Smooth muscle cell (in vitro differentiated cells): ENCODE measurements around the gene SMYD3. TPM values are rescaled to one million over a fixed set of nuclear protein-coding genes. Genes with fewer than 3 reads are reported as not detected.

Experiments
- DNase-seq: peaks from one replicate; lab custom pipeline; 2025; ENCODE audit not compliant: unreplicated experiment; lab: John Stamatoyannopoulos, UW
- H2AFZ ChIP-seq: fragments of 200-600 bp; sonication (generic); 2 replicates; pipeline ENCODE4 v1.6.0; 2016; ENCODE audit warnings: antibody characterized with exemption, low read depth, mild to moderate bottlenecking
- H3F3A ChIP-seq: fragments of 200-600 bp; sonication (generic); 2 replicates; pipeline ENCODE4 v1.6.0; 2017; ENCODE audit warnings: antibody characterized with exemption, low read depth
- H3K27ac ChIP-seq: fragments of 200-600 bp; sonication (generic); 2 replicates; pipeline ENCODE4 v1.5.1; 2016; ENCODE audit warnings: low read depth, mild to moderate bottlenecking
- H3K27me3 ChIP-seq: fragments of 200-600 bp; sonication (generic); 2 replicates; pipeline ENCODE4 v1.6.1; 2016; ENCODE audit warnings: low read depth, mild to moderate bottlenecking
- H3K36me3 ChIP-seq: fragments of 200-600 bp; sonication (generic); 2 replicates; pipeline ENCODE4 v1.5.1; 2016; ENCODE audit warnings: low read depth
- H3K4me1 ChIP-seq: fragments of 200-600 bp; sonication (generic); 2 replicates; pipeline ENCODE4 v1.5.1; 2016; ENCODE audit warnings: low read depth
- H3K4me2 ChIP-seq: fragments of 200-600 bp; sonication (generic); 2 replicates; pipeline ENCODE4 v1.6.0; 2016; ENCODE audit warnings: mild to moderate bottlenecking
- H3K4me3 ChIP-seq: fragments of 200-600 bp; sonication (generic); 2 replicates; pipeline ENCODE4 v1.5.1; 2016; ENCODE audit warnings: mild to moderate bottlenecking
- H3K79me2 ChIP-seq: fragments of 200-600 bp; sonication (generic); 2 replicates; pipeline ENCODE4 v1.6.0; 2016; ENCODE audit warnings: low read depth, mild to moderate bottlenecking
- H3K9ac ChIP-seq: fragments of 200-600 bp; sonication (generic); 2 replicates; pipeline ENCODE4 v1.6.0; 2016; ENCODE audit warnings: low read depth
- H3K9me3 ChIP-seq: fragments of 200-600 bp; sonication (generic); replicated peaks from 2 replicates; pipeline ENCODE4 v1.5.1; 2016; ENCODE audit warnings: low read depth
- H4K20me1 ChIP-seq: fragments of 200-600 bp; sonication (generic); 2 replicates; pipeline ENCODE4 v1.6.0; 2016; ENCODE audit warnings: low read depth
- WGBS: methylation state at CpG from one replicate; pipeline ENCODE4 v1.1.7; 2016; ENCODE audit warnings: low lambda C conversion rate; 5-methylcytosine and 5-hydroxymethylcytosine counted together
- polyA plus RNA-seq: library from polyadenylated mRNA; unstranded; fragments of >200 nt; fragmentation: Nextera tagmentation; extraction: Ambion mirVana; gene quantifications from 2 replicates; pipeline ENCODE4 v1.2.1, GENCODE V29; 2016
- total RNA-seq: library from RNA; depleted of rRNA; stranded (reverse); fragments of >200 nt; gene quantifications from 2 replicates; pipeline ENCODE4 v1.2.3, GENCODE V29; 2014
- TF ChIP-seq, protein P1 (sequence below): fragments of 200-600 bp; sonication (generic); IDR thresholded peaks from 2 replicates; pipeline ENCODE4 v1.5.1; 2017; ENCODE audit warnings: borderline replicate concordance, mild to moderate bottlenecking, antibody characterized with exemption; ENCODE audit not compliant: insufficient read depth, poor library complexity, severe bottlenecking

Gene SMYD3
- total and polyA plus RNA-seq, 2 experiments from 2014 or later: 162 to 301 TPM

DNA sequence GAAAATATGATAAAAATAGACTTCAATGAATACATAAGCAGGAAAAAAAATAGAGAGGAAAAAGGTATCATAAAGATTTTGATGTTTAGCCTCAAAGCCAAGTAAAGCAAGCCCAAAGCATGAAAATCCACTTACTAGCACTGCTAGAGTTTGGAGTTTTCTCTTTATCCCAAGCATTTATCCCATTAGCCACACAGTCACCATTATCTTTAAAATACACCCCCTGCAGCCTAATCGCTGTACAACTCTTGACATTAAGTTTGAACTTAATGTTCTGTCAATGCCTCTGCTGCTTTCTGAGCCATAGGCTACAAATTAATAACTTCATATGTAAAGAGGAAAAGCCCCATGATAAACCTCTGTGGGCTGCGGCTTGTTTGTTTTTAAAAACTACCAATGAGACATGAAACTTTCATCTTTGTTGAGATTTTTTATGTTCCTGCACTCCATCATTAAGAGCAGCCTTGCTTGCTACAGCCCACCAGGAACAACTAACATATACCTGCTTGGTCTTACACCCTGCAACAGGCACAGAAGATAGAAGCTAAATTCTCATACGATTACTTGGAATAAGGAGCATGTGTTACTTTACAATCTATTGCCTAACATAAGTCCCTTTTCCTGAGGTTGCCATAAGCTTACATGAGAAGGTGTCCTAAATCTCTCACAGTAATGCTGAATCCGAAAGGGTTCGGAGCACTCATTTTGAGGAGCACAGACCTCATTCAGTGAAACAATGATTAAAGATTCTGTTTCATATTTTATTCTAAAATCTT is 202.4 kb downstream of the SMYD3 start:
- Histone ChIP-seq H3F3A (no peaks in the 10 kb centered on the region), H3K9me3 (no peaks in the 10 kb centered on the region), H3K9ac (no peak overlapping the region), H3K4me3 (no peak overlapping the region), H3K27ac (no peak overlapping the region), H3K27me3 (no peaks in the 10 kb centered on the region), H3K4me2 (peak overlapping the region; percentile 2), H3K36me3 (no peaks in the 10 kb centered on the region), H3K79me2 (peaks cover 3% of the 10 kb centered on the region), H3K4me1 (peaks cover 16% of the 10 kb centered on the region), H4K20me1 (peaks cover 12% of the 10 kb centered on the region), H2AFZ (no peak overlapping the region)
- WGBS: 65% methylated on average over 5 of the region's 5 CpGs
- DNase-seq: no peak
- TF ChIP-seq, protein P1, sequence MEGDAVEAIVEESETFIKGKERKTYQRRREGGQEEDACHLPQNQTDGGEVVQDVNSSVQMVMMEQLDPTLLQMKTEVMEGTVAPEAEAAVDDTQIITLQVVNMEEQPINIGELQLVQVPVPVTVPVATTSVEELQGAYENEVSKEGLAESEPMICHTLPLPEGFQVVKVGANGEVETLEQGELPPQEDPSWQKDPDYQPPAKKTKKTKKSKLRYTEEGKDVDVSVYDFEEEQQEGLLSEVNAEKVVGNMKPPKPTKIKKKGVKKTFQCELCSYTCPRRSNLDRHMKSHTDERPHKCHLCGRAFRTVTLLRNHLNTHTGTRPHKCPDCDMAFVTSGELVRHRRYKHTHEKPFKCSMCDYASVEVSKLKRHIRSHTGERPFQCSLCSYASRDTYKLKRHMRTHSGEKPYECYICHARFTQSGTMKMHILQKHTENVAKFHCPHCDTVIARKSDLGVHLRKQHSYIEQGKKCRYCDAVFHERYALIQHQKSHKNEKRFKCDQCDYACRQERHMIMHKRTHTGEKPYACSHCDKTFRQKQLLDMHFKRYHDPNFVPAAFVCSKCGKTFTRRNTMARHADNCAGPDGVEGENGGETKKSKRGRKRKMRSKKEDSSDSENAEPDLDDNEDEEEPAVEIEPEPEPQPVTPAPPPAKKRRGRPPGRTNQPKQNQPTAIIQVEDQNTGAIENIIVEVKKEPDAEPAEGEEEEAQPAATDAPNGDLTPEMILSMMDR: no peak

DNA sequence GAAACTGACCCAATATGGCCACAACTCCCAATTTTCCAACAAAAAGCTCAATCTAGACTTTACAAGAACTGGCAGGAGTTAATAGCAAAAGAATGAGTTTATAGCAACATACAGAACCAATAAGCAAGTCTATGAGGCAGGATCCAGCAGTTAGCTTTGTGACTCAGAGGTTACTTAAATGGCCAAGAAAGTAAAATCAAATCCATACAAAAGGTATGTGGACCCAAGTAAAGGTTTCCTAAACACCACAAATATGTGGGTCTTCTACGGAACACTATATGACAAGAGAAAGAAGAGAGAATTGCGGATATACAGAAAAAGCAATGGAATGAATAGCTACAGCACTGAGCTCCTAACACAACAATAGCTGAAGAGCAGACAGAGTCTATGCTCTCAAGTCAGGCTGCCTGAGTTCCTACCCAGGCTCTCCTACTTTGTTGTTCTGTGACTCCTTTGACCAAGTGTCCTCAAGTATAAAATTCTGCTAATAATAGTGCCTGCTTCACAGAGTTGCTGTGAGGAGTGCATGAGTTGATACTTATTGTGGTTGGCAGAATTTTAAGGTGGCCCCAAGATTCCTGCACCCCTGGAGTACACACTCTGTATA is 204.3 kb downstream of the SMYD3 start:
- no peaks in the 10 kb centered on the region for H3K9me3 ChIP-seq
- no peak overlapping the region for H3K4me3 ChIP-seq
- H3K27ac ChIP-seq: no peak overlapping the region
- H3K4me2 ChIP-seq: peak overlapping the region; percentile 42
- no peaks in the 10 kb centered on the region for H3F3A ChIP-seq
- H3K4me1 ChIP-seq: peaks cover 16% of the 10 kb centered on the region
- no peaks in the 10 kb centered on the region for H3K27me3 ChIP-seq
- peaks cover 12% of the 10 kb centered on the region for H4K20me1 ChIP-seq
- WGBS: 88% methylated on average over 2 of the region's 2 CpGs
- no peak for DNase-seq
- H3K79me2 ChIP-seq: peaks cover 10% of the 10 kb centered on the region
- H3K36me3 ChIP-seq: no peaks in the 10 kb centered on the region
- no peak overlapping the region for H2AFZ ChIP-seq
- TF ChIP-seq, protein P1: no peak
- H3K9ac ChIP-seq: no peak overlapping the region

DNA sequence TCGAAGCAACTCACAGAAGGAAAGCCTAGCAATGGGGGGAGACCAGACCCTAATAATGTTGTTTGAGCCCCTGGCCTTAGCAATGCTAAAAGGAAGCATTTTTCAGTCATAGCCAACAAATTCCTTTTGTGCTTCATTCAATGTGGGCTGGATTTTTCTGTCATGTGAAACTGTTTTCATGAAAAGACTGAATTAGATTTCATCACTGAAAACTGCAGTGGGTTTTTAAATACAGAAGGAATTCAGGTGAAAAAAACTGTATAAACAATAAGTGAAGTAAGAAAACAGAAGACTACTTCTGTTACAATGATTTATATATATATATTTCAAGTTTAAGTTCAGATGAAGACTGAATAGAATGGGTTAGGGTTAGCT is 204.8 kb downstream of the SMYD3 start:
- H3K9me3 ChIP-seq: no peaks in the 10 kb centered on the region
- peaks cover 19% of the 10 kb centered on the region for H3K4me1 ChIP-seq
- no peaks in the 10 kb centered on the region for H3K36me3 ChIP-seq
- TF ChIP-seq, protein P1: no peak
- H3K27ac ChIP-seq: no peak overlapping the region
- H3F3A ChIP-seq: no peaks in the 10 kb centered on the region
- peaks cover 10% of the 10 kb centered on the region for H3K79me2 ChIP-seq
- H3K4me3 ChIP-seq: no peak overlapping the region
- H4K20me1 ChIP-seq: peaks cover 12% of the 10 kb centered on the region
- 91% methylated on average over 1 of the region's 1 CpG for WGBS
- no peak overlapping the region for H3K9ac ChIP-seq
- H3K27me3 ChIP-seq: no peaks in the 10 kb centered on the region
- no peak for DNase-seq
- H3K4me2 ChIP-seq: peak overlapping the region; percentile 42
- H2AFZ ChIP-seq: no peak overlapping the region
